ENCODE results near the gene MMRN2. TPM values are rescaled to one million over a fixed set of nuclear protein-coding genes. Genes with fewer than 3 reads are reported as not detected.

Gene MMRN2
- total and polyA plus RNA-seq, 2 of the 8 experiments (the other 6 are each of a cell fraction or from before 2014, with no cell fraction given) = 1.2 TPM

- POLR2A ChIA-PET (ENCODE audit: partially characterized antibody) = no interaction called here
- CTCF ChIA-PET (ENCODE audit: partially characterized antibody) = interaction anchor here (1.0 to 22.5 kb wide), 3 partner anchors 16 to 277 kb away, joined by 4 to 975 read pairs (median 25); partner anchors contain the start of genes MMRN2 and SNCG
Observed at GRCh38 chr10:86962981-86963310, 5.5 kb upstream of the MMRN2 start.

More at GRCh38 chr10:86962981-86963310, 5.5 kb upstream of the MMRN2 start:
- Histone ChIP-seq H3K9me3 (ENCODE audit: insufficient read depth in 2 of 2, low read depth in 1 of 2, low read length in 1 of 2) (no peaks in the 10 kb centered on the region), H3K9ac (replicated peaks in 1 of 4; ENCODE audit: extremely low read depth in 1 of 4, low read depth in 3 of 4, low read length in 3 of 4) (no peak overlapping the region), H2BK5ac (ENCODE audit: low read depth, low read length) (peak overlapping the region; percentile 63; the same call in 1 of the 2 replicates), H3K18ac (ENCODE audit: extremely low read depth, low read length) (no peak overlapping the region), H4K8ac (ENCODE audit: extremely low read depth, insufficient read depth, low read length) (no peak overlapping the region), H3K23me2 (ENCODE audit: low read depth, low read length) (no peaks in the 10 kb centered on the region), H3K79me2 (ENCODE audit: control insufficient read depth in 1 of 2, insufficient read depth in 2 of 2, low read length in 2 of 2) (no peaks in the 10 kb centered on the region), H2BK120ac (replicated peaks; ENCODE audit: low read depth, low read length) (no peak overlapping the region), H3K23ac (ENCODE audit: insufficient read length) (no peak overlapping the region), H2AK5ac (ENCODE audit: low read depth, low read length) (no peak overlapping the region), H2BK12ac (ENCODE audit: low read depth, low read length) (no peak overlapping the region; the same call in 1 of the 2 replicates), H2AFZ (ENCODE audit: low read length) (no peak overlapping the region), H3K4me1 (replicated peaks in 1 of 4; ENCODE audit: control insufficient read depth in 3 of 4, insufficient read depth in 4 of 4, low read length in 3 of 4) (peaks cover 2 to 36% (median 27%) of the 10 kb centered on the region in 4 experiments), H3K79me1 (ENCODE audit: low read depth, low read length) (no peaks in the 10 kb centered on the region), H2BK15ac (ENCODE audit: low read length) (no peak overlapping the region), H4K5ac (ENCODE audit: insufficient read length, low read depth, low read length) (no peak overlapping the region), H3K27me3 (replicated peaks in 1 of 4; ENCODE audit: control insufficient read depth in 3 of 4, extremely low read depth in 1 of 4, insufficient read depth in 3 of 4, low read length in 3 of 4) (no peaks in the 10 kb centered on the region), H3K36me3 (ENCODE audit: control insufficient read depth in 2 of 4, insufficient read depth in 4 of 4, low read length in 3 of 4) (no peaks in the 10 kb centered on the region), H3K4ac (replicated peaks; ENCODE audit: insufficient read length, low read depth, low read length) (no peak overlapping the region), H3K14ac (ENCODE audit: insufficient read length) (no peak overlapping the region), H3K56ac (replicated peaks; ENCODE audit: insufficient read length, low read depth, low read length) (no peak overlapping the region), H4K20me1 (replicated peaks in 1 of 2; ENCODE audit: control insufficient read depth in 1 of 2, insufficient read depth in 2 of 2, low read length in 2 of 2) (no peaks in the 10 kb centered on the region), H3K4me3 (ENCODE audit: extremely low read depth in 1 of 4, insufficient read depth in 2 of 4, low read depth in 3 of 4, low read length in 4 of 4) (no peak overlapping the region), H3K27ac (ENCODE audit: low read depth, low read length) (no peak overlapping the region), H4K91ac (replicated peaks; ENCODE audit: insufficient read length, low read length) (peak overlapping the region; percentile 48), H3K4me2 (ENCODE audit: insufficient read depth in 1 of 2, low read depth in 2 of 2, low read length in 2 of 2) (no peak overlapping the region), H2BK20ac (ENCODE audit: low read length) (no peak overlapping the region)
- DNase-seq (ENCODE audit: low read depth in 1 of 2, low spot score in 2 of 2) (no peak), FAIRE-seq (no peak)
- WGBS, 2 experiments (ENCODE audit: extremely low coverage in 1 of 2, insufficient coverage in 1 of 2, insufficient read length in 1 of 2, insufficient replicate concordance in 2 of 2, low coverage in 1 of 2, low lambda C conversion rate in 2 of 2, missing lambda C conversion rate in 1 of 2) = 92% methylated on average over 6 of the region's 7 CpGs; no CpG with 5 or more reads in 1 of the 2 experiments
